Cardiac muscle cell (in vitro differentiated cells and primary cell): Measurements from ENCODE around the gene PSME3. TPM values are rescaled to one million over a fixed set of nuclear protein-coding genes. Genes with fewer than 3 reads are reported as not detected.

Source experiments
- DNase-seq, 2 donors: peaks; one replicate each; pipeline versions ENCODE4 v3.0.0 to v3.0.0-alpha.2; 2010 to 2017; ENCODE audit warnings: low read depth in 1 of 2, low spot score in 1 of 2
- H3K27ac ChIP-seq: fragments of 200-600 bp; sonication (generic); 2 replicates; pipeline ENCODE4 v1.5.1; 2016
- H3K27me3 ChIP-seq: fragments of 200-600 bp; sonication (generic); 2 replicates; pipeline ENCODE4 v1.6.0; 2016; ENCODE audit warnings: control low read depth
- H3K36me3 ChIP-seq: fragments of 200-600 bp; sonication (generic); 2 replicates; pipeline ENCODE4 v1.5.1; 2016; ENCODE audit warnings: control low read depth
- H3K4me1 ChIP-seq: fragments of 200-600 bp; sonication (generic); 2 replicates; pipeline ENCODE4 v1.8.1; 2017; ENCODE audit warnings: low read depth, mild to moderate bottlenecking, mixed run types
- H3K4me3 ChIP-seq: fragments of 200-600 bp; sonication (generic); 2 replicates; pipeline ENCODE4 v1.5.1; 2016; ENCODE audit warnings: mild to moderate bottlenecking
- H3K9me3 ChIP-seq: fragments of 200-600 bp; sonication (generic); 2 replicates; pipeline ENCODE4 v1.5.1; 2017; ENCODE audit warnings: low read depth, mild to moderate bottlenecking, control low read depth
- CTCF ChIP-seq: IDR thresholded peaks from 2 replicates; pipeline ENCODE4 v1.5.1; 2012; ENCODE audit warnings: low read depth, mild to moderate bottlenecking, low read length
- polyA plus RNA-seq: library from polyadenylated mRNA; unstranded; fragments of >200 nt; fragmentation: Nextera tagmentation; extraction: Ambion mirVana; gene quantifications from 2 replicates; pipeline ENCODE4 v1.2.1, GENCODE V29; 2016
- total RNA-seq: library from RNA; depleted of rRNA; stranded (reverse); fragments of >200 nt; gene quantifications from 2 replicates; pipeline ENCODE4 v1.2.3, GENCODE V29; 2016

Gene PSME3
- total and polyA plus RNA-seq, 2 experiments from 2014 or later: 59.4 to 104 TPM

DNA sequence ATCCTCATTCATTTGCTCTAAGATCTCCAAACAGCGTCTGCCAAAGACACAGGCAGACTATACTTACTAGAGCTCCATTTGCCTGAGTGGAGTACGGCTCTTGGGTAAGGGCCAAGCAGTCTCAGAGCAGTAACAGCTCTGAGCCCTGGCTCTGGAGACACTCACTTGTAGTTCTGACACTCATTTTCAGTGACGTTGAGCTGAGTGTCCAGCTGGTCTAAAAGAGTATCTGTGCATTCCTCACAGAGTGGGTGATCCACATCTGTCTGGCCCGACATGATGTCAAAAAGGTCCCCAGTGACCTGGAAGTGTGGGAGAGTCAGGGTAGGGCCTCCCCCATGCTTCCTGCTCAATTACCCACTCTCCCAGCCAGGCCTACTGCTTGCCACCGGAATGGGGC is 14.8 kb upstream of the PSME3 start:
- H3K9me3 ChIP-seq: no peaks in the 10 kb centered on the region
- no peak overlapping the region for H3K4me3 ChIP-seq
- H3K4me1 ChIP-seq: peaks cover 4% of the 10 kb centered on the region
- H3K27ac ChIP-seq: no peak overlapping the region
- peaks cover 56% of the 10 kb centered on the region for H3K36me3 ChIP-seq
- DNase-seq: peak in 1 of 2 donors; percentile 16
- no peak for TF ChIP-seq CTCF
- H3K27me3 ChIP-seq: no peaks in the 10 kb centered on the region

DNA sequence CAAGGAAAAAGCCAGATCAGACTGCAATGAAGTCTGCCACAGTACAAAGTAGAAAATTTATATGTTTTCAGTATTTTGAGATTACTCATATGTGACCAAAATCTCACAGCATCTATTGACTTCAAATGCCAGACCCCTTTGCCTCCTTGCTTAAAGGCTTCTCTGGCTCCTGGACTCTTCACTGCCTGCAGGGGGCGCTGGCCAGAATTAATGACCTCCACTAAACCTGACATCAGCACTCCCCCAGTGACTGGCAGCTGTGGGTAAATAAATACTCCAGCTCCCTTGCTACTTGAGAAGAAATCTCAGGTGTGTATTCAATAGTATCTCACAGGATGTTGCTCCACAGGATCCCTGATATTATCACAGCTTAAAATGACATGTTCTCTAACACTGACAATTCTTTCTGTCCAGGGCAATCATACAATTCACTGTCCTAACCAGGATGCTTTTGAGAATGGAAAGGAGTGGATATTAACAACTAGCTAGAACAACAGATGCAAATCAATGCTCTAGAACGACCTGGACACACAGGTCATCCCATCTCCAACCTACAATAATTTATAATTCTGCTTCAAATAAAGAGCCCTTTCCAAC is 13.2 kb upstream of the PSME3 start:
- peak; percentile 67 to 75 for DNase-seq

DNA sequence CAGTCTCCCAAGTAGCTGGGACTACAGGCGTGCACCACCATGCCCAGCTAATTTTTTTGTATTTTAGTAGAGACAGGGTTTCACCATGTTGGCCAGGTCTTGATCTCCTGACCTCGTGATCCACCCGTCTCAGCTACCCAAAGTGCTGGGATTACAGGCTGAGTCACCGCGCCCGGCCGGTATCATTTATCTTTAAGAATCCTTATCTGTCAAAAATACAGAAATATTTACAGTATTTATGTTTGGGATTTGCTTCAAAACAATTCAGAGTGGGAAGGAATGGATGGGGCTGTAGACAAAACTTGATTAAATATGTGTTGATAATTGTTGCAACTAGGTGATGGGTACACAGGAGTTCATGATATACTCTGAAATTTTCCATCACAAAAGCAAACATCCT is 12.0 kb upstream of the PSME3 start:
- H3K36me3 ChIP-seq: peaks cover 37% of the 10 kb centered on the region
- H3K27me3 ChIP-seq: no peaks in the 10 kb centered on the region
- no peak for TF ChIP-seq CTCF

More for the DNA sequence above, 13.2 kb upstream of the PSME3 start:
- no peak overlapping the region for H3K4me3 ChIP-seq
- H3K27ac ChIP-seq: peak overlapping the region; percentile 22
- H3K9me3 ChIP-seq: no peaks in the 10 kb centered on the region
- H3K36me3 ChIP-seq: peaks cover 47% of the 10 kb centered on the region
- no peaks in the 10 kb centered on the region for H3K27me3 ChIP-seq
- peak; percentile 81 for TF ChIP-seq CTCF
- peaks cover 6% of the 10 kb centered on the region for H3K4me1 ChIP-seq

DNA sequence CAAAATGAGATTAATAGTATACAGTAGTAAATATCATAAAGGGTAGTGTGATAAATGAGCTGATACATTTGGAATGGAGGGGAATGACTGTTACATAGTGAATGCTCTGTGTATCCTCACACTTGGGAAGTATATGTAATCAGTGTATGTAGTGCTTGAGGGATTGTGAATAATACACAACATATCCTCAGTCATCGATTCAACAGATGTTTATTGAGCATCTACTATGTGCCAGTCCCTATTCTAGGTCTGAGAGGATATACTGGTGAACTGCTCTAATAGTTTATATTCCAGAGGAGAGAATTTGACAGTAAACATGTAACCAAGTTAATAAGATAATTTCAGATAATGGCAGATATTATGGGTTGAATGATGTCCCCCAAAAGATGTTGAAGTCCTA is 5.7 kb upstream of the PSME3 start:
- Histone ChIP-seq H3K27me3 (peaks cover 4% of the 10 kb centered on the region), H3K4me3 (no peak overlapping the region), H3K4me1 (peaks cover 9% of the 10 kb centered on the region), H3K27ac (no peak overlapping the region), H3K9me3 (no peaks in the 10 kb centered on the region), H3K36me3 (no peaks in the 10 kb centered on the region)
- no peak for TF ChIP-seq CTCF
- DNase-seq: no peak

More for the DNA sequence above, 12.0 kb upstream of the PSME3 start:
- H3K27ac ChIP-seq: no peak overlapping the region
- DNase-seq: no peak
- peaks cover 6% of the 10 kb centered on the region for H3K4me1 ChIP-seq
- no peaks in the 10 kb centered on the region for H3K9me3 ChIP-seq
- H3K4me3 ChIP-seq: no peak overlapping the region

DNA sequence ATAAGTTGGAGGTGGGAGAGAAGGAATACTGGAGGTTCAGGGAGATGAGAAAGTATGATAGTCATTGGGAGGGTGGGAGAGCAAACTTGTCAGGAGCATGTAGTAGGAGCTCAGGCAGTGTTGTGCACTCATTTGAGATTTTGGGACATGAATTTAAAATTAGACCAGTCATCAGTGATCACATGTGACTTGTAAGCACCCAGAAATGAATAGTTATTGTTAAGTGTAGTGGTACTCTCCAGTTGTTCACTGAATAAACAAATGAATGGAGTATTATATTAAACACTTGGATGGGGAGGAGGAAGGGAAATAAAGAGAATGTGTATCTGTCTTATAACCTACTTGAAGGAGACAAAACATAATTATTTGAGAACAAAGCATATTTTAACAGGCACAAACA is 2.2 kb upstream of the PSME3 start:
- Histone ChIP-seq H3K27ac (no peak overlapping the region), H3K4me3 (no peak overlapping the region), H3K36me3 (no peaks in the 10 kb centered on the region), H3K4me1 (peaks cover 10% of the 10 kb centered on the region), H3K27me3 (peaks cover 4% of the 10 kb centered on the region), H3K9me3 (no peaks in the 10 kb centered on the region)
- no peak for TF ChIP-seq CTCF
- DNase-seq: no peak
